Upper lobe of left lung (tissue), 4 donors: ENCODE results near the gene FOXJ2.

Experiments used
- POLR2A ChIP-seq, 4 donors: fragments of 450-650 bp; IDR thresholded peaks; one replicate each; pipeline ENCODE4 v1.5.1; 2016 to 2017; ENCODE audit warnings: antibody characterized with exemption in 4 of 4, mild to moderate bottlenecking in 2 of 4
- POLR2AphosphoS5 ChIP-seq, 2 donors: sonication (generic); formaldehyde crosslinking; IDR thresholded peaks; one replicate each; pipeline ENCODE4 v1.5.1; 2017; ENCODE audit warnings: antibody characterized with exemption in 2 of 2
- TF ChIP-seq, protein P1 (sequence below), 6 experiments: fragments of 450-650 bp in 4 of 6; fragments of 200-600 bp in 2 of 6; sonication (generic) in 2 of 6; IDR thresholded peaks; one replicate each; pipeline ENCODE4 v1.5.1; 2016 to 2019; ENCODE audit warnings: antibody characterized with exemption in 6 of 6

DNA sequence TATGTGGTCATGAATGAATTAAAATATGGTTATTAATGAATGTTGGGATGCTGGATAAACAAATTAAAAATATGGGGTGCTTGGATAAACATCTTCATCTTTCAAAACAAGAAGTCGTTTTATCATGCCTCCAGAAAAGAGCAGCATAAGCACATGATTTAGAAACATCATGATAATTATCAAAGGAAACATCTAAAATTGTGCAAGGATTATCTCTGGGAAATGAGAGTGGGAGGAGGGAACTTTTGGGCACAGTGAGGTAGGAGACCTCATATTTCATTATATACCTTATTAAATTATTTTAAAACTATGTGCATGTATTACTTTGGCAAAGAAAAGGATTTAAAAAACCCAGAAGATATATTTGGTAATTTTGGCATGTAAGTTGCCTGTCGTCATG, 24.8 kb downstream of the FOXJ2 start:
- TF ChIP-seq, protein P1, sequence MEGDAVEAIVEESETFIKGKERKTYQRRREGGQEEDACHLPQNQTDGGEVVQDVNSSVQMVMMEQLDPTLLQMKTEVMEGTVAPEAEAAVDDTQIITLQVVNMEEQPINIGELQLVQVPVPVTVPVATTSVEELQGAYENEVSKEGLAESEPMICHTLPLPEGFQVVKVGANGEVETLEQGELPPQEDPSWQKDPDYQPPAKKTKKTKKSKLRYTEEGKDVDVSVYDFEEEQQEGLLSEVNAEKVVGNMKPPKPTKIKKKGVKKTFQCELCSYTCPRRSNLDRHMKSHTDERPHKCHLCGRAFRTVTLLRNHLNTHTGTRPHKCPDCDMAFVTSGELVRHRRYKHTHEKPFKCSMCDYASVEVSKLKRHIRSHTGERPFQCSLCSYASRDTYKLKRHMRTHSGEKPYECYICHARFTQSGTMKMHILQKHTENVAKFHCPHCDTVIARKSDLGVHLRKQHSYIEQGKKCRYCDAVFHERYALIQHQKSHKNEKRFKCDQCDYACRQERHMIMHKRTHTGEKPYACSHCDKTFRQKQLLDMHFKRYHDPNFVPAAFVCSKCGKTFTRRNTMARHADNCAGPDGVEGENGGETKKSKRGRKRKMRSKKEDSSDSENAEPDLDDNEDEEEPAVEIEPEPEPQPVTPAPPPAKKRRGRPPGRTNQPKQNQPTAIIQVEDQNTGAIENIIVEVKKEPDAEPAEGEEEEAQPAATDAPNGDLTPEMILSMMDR (IDR thresholded peaks at IDR 0.05), result no peak
- TF ChIP-seq POLR2A (IDR thresholded peaks at IDR 0.05) (no peak), POLR2AphosphoS5 (IDR thresholded peaks at IDR 0.05) (no peak)
